Ovary (tissue), 3 donors: ENCODE results near the gene ADGRA3.

Experiments used
- EP300 ChIP-seq: sonication (generic); formaldehyde crosslinking; IDR thresholded peaks from one replicate; pipeline ENCODE4 v1.6.1; 2017; ENCODE audit warnings: antibody characterized with exemption
- POLR2A ChIP-seq: fragments of 450-650 bp; IDR thresholded peaks from one replicate; pipeline ENCODE4 v1.6.1; 2017; ENCODE audit warnings: antibody characterized with exemption, mild to moderate bottlenecking, moderate library complexity
- TF ChIP-seq, protein P1 (sequence below), 3 donors: fragments of 450-650 bp in 2 of 3; fragments of 200-600 bp in 1 of 3; IDR thresholded peaks; one replicate each; pipeline versions ENCODE4 v1.5.1 to v1.8.0; 2016 to 2022; ENCODE audit warnings: antibody characterized with exemption in 3 of 3, mild to moderate bottlenecking in 1 of 3
- donor health status: DM: no; HTN: no; CAD: no.

DNA sequence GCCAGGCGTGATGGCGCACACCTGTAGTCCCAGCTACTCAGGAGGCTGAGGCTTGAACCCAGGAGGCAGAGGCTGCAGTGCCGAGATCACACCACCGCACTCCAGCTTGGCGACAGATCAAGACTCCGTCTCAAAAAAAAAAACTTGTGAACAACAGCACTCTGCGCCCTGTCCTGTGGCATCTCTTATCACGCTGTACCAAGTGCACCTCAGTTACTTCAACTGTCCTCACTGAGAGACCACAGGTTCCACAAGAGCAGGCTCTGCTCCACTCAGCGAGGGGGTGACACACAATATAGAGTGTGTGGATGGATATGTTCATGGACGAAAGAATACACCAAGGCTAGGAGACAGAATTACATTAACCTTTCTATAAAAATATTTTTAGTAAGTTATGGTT lies 49.3 kb downstream of the ADGRA3 start:
- TF ChIP-seq, protein P1, sequence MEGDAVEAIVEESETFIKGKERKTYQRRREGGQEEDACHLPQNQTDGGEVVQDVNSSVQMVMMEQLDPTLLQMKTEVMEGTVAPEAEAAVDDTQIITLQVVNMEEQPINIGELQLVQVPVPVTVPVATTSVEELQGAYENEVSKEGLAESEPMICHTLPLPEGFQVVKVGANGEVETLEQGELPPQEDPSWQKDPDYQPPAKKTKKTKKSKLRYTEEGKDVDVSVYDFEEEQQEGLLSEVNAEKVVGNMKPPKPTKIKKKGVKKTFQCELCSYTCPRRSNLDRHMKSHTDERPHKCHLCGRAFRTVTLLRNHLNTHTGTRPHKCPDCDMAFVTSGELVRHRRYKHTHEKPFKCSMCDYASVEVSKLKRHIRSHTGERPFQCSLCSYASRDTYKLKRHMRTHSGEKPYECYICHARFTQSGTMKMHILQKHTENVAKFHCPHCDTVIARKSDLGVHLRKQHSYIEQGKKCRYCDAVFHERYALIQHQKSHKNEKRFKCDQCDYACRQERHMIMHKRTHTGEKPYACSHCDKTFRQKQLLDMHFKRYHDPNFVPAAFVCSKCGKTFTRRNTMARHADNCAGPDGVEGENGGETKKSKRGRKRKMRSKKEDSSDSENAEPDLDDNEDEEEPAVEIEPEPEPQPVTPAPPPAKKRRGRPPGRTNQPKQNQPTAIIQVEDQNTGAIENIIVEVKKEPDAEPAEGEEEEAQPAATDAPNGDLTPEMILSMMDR (IDR thresholded peaks at IDR 0.05), result no peak
- TF ChIP-seq EP300 (no peak), POLR2A (no peak)
